NT2/D1 (cell line): ENCODE results near the gene RASAL1.

ENCODE experiments used
- YY1 ChIP-seq: IDR thresholded peaks from 2 replicates; pipeline ENCODE4 v1.6.1; 2011; ENCODE audit not compliant: insufficient read length, insufficient read depth
- ZNF274 ChIP-seq: IDR thresholded peaks from 2 replicates; pipeline ENCODE4 v1.6.1; 2011; ENCODE audit warnings: mild to moderate bottlenecking, low read depth, low read length

DNA sequence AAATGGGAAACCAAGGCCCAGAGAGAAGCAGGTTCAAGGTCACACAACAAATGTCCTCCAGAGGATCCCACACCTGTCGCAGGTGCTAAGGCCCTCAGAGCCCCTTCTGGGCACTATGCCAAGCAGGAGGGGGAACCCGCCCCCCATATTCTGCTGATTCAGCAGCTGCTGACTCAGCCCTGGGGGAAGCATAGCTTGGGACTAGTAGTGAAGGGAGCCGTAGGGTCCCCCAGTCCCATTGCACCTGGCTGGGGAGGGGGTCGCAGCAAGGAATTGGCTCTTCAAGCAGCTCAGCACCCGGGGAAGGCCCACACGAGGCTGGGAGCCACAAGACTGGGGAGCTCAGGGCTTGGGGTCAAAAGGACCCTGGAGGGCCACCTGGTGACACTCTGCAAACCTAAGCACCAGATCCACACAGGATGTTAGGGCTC, 1.0 kb downstream of the RASAL1 start:
- TF ChIP-seq YY1: no peak
- TF ChIP-seq ZNF274: no peak
